Lower leg skin (tissue), 4 donors: ENCODE data around the gene EFCAB6. TPM values are rescaled to one million over a fixed set of nuclear protein-coding genes. Genes with fewer than 3 reads are reported as not detected.

Experiments used
- DNase-seq, 2 donors: peaks; one replicate each; pipeline ENCODE4 v3.0.0-alpha.2; 2019; ENCODE audit warnings: low spot score in 2 of 2
- H3K4me3 ChIP-seq: fragments of 200-600 bp; sonication (generic); 2 replicates; pipeline ENCODE4 v1.5.1; 2017; ENCODE audit warnings: mild to moderate bottlenecking, low read depth; ENCODE audit not compliant: poor library complexity, severe bottlenecking
- POLR2A ChIP-seq, 2 donors: fragments of 450-650 bp; IDR thresholded peaks; one replicate each; pipeline ENCODE4 v1.6.1; 2016 to 2017; ENCODE audit warnings: antibody characterized with exemption in 2 of 2, mild to moderate bottlenecking in 1 of 2, moderate library complexity in 1 of 2
- WGBS, 2 donors: methylation state at CpG; one replicate each; pipeline ENCODE4 v1.1.5; 2018; 5-methylcytosine and 5-hydroxymethylcytosine counted together
- intact Hi-C: fragments of 100-400 bp; cut with DNase I; formaldehyde crosslinking; loops from one replicate; pipeline ENCODE4 v1.15.0; 2023; ENCODE audit warnings: low total_unique reads
- total RNA-seq, 4 donors: library from RNA; depleted of rRNA; stranded (reverse); fragments of >200 nt; gene quantifications; one replicate each; pipeline ENCODE4 v1.1.0, GENCODE V29; 2016
- TF ChIP-seq, protein P1 (sequence below), 3 donors: fragments of 450-650 bp; IDR thresholded peaks; one replicate each; pipeline ENCODE4 v1.5.1; 2016; ENCODE audit warnings: antibody characterized with exemption in 3 of 3, mild to moderate bottlenecking in 3 of 3, moderate library complexity in 2 of 3

Gene EFCAB6
- total RNA-seq, 4 donors from 2014 or later, result 0.44 to 4.2 (median 1.8) TPM

GRCh38 chr22:43591380-43591779, 220.7 kb downstream of the EFCAB6 start:
- 79% methylated on average over 6 of the region's 6 CpGs for WGBS, 2 donors
- no peak for DNase-seq
- no peak overlapping the region for H3K4me3 ChIP-seq
- TF ChIP-seq POLR2A (IDR thresholded peaks at IDR 0.05), result no peak
- TF ChIP-seq, protein P1, sequence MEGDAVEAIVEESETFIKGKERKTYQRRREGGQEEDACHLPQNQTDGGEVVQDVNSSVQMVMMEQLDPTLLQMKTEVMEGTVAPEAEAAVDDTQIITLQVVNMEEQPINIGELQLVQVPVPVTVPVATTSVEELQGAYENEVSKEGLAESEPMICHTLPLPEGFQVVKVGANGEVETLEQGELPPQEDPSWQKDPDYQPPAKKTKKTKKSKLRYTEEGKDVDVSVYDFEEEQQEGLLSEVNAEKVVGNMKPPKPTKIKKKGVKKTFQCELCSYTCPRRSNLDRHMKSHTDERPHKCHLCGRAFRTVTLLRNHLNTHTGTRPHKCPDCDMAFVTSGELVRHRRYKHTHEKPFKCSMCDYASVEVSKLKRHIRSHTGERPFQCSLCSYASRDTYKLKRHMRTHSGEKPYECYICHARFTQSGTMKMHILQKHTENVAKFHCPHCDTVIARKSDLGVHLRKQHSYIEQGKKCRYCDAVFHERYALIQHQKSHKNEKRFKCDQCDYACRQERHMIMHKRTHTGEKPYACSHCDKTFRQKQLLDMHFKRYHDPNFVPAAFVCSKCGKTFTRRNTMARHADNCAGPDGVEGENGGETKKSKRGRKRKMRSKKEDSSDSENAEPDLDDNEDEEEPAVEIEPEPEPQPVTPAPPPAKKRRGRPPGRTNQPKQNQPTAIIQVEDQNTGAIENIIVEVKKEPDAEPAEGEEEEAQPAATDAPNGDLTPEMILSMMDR (IDR thresholded peaks at IDR 0.05), result no peak
- intact Hi-C loops, result no loop called here

GRCh38 chr22:43587574-43587973, 224.5 kb downstream of the EFCAB6 start:
- no peak for TF ChIP-seq POLR2A (IDR thresholded peaks at IDR 0.05)
- TF ChIP-seq, protein P1 (IDR thresholded peaks at IDR 0.05), result no peak
- WGBS, 2 donors, result 0% methylated on average over 1 of the region's 1 CpG
- intact Hi-C loops, result no loop called here

DNA sequence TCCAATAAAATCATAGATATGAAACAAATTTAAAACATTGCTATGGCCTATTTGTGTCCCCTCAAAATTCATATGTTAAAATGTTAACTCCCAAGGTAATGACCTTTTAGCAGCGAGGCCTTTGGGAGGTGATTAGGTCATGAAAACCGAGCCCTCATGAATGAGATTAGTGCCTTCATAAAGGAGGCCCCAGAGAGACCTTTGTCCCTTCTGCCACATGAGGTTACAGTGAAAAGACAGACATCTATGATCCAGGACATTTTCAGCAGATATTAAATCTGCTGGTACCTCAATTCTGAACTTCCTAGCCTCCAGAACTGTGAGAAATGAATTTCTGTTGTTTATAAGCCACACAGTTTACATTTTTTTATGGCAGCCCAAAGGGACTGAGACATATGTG, 228.6 kb downstream of the EFCAB6 start:
- DNase-seq, result no peak
- WGBS, 2 donors, result 82 to 85% methylated on average over 2 of the region's 2 CpGs
- H3K4me3 ChIP-seq, result no peak overlapping the region
- no peak for TF ChIP-seq POLR2A (IDR thresholded peaks at IDR 0.05)
- TF ChIP-seq, protein P1 (IDR thresholded peaks at IDR 0.05), result no peak
- intact Hi-C loops, result no loop called here

More at GRCh38 chr22:43587574-43587973, 224.5 kb downstream of the EFCAB6 start:
- H3K4me3 ChIP-seq, result no peak overlapping the region
- no peak for DNase-seq

DNA sequence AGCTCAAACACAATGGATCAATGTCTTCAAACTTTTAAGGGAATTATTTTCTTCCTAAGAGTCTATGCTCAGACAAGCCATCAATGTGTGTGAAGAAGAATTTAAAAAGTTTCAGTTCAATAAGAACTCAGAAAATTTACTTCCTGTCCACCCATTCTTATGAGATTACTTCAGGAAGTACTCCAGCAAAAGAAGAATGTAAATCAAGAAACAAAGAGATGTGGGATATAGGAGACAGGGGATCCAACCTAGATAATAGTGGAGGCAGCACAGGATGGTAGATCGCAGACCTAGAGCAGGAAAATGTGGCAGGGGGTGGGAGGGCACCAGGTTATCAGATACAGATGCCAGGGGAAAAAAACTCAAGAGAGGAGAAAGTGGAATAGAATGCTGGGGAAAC, 229.7 kb downstream of the EFCAB6 start:
- TF ChIP-seq, protein P1 (IDR thresholded peaks at IDR 0.05), result no peak
- H3K4me3 ChIP-seq, result no peak overlapping the region
- no peak for DNase-seq
- 92 to 100% methylated on average over 1 of the region's 1 CpG for WGBS, 2 donors
- intact Hi-C loops, result no loop called here

GRCh38 chr22:43580271-43580750, 231.8 kb downstream of the EFCAB6 start:
- TF ChIP-seq, protein P1 (IDR thresholded peaks at IDR 0.05), result no peak
- TF ChIP-seq POLR2A (IDR thresholded peaks at IDR 0.05), result no peak
- H3K4me3 ChIP-seq, result no peak overlapping the region
- 48 to 57% methylated on average over 4 of the region's 4 CpGs for WGBS, 2 donors
- no peak for DNase-seq
- intact Hi-C loops, result no loop called here

DNA sequence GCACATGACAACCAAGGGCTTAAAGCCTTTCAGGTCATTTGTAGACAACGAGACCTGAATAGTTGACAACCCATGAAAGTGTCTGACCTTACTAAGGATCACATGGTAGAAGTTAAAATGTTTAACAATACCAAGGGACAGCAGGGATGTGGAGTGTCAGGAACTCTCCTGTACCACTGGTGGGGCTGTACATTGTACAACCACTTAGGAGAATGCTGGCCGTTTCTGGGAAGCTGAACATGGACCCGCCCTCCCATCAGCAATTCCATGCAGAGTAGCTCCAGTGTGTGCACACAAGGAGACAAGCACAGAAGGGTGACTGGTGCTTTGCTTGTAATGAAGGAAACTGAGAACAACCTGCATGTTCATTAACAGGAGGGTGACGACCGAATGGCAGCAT, 237.4 kb downstream of the EFCAB6 start:
- H3K4me3 ChIP-seq, result no peak overlapping the region
- TF ChIP-seq, protein P1 (IDR thresholded peaks at IDR 0.05), result no peak
- TF ChIP-seq POLR2A (IDR thresholded peaks at IDR 0.05), result no peak
- no peak for DNase-seq
- intact Hi-C loops, result no loop called here
- 81 to 83% methylated on average over 5 of the region's 5 CpGs for WGBS, 2 donors
